Measurements from ENCODE around the gene CDC42EP2. TPM values are rescaled to one million over a fixed set of nuclear protein-coding genes. Genes with fewer than 3 reads are reported as not detected.

Gene CDC42EP2
- total and polyA plus RNA-seq, 4 donors = 2.3 to 20.9 (median 9.8) TPM

GRCh38 chr11:65310736-65311135 lies 3.9 kb upstream of the CDC42EP2 start:
- no peak for DNase-seq
- intact Hi-C loops (cut with DNase I) = no loop called here
- ATAC-seq (ENCODE audit: low FRiP score) = no peak
- H3K36me3 ChIP-seq (ENCODE audit: control insufficient read depth in 1 of 2, insufficient read depth in 2 of 2, low read length in 1 of 2) = no peaks in the 10 kb centered on the region
- WGBS, 2 donors = 64 to 68% methylated on average over 6 of the region's 6 CpGs
- no peaks in the 10 kb centered on the region for H3K27me3 ChIP-seq (ENCODE audit: control insufficient read depth in 1 of 2, insufficient read depth in 2 of 2, low read length in 1 of 2)
- peaks cover 0 to 2% of the 10 kb centered on the region in 2 donors for H3K4me1 ChIP-seq (ENCODE audit: control insufficient read depth in 1 of 2, insufficient read depth in 2 of 2, low read length in 2 of 2)
- H3K9me3 ChIP-seq (ENCODE audit: control insufficient read depth, low read length) = no peaks in the 10 kb centered on the region
- H3K4me3 ChIP-seq (ENCODE audit: low read length in 2 of 2) = no peak overlapping the region
- no peak overlapping the region for H3K27ac ChIP-seq (ENCODE audit: low read depth in 1 of 2, low read length in 2 of 2)

GRCh38 chr11:65311170-65311678 lies 3.4 kb upstream of the CDC42EP2 start:
- DNase-seq (no peak), ATAC-seq (ENCODE audit: low FRiP score) (no peak)
- no peak overlapping the region for H3K27ac ChIP-seq (ENCODE audit: low read depth in 1 of 2, low read length in 2 of 2)
- no peak overlapping the region for H3K4me3 ChIP-seq (ENCODE audit: low read length in 2 of 2)
- H3K4me1 ChIP-seq (ENCODE audit: control insufficient read depth in 1 of 2, insufficient read depth in 2 of 2, low read length in 2 of 2) = peaks cover 0 to 2% of the 10 kb centered on the region in 2 donors
- no peaks in the 10 kb centered on the region for H3K27me3 ChIP-seq (ENCODE audit: control insufficient read depth in 1 of 2, insufficient read depth in 2 of 2, low read length in 1 of 2)
- WGBS, 2 donors = 76 to 83% methylated on average over 5 of the region's 5 CpGs
- no peaks in the 10 kb centered on the region for H3K36me3 ChIP-seq (ENCODE audit: control insufficient read depth in 1 of 2, insufficient read depth in 2 of 2, low read length in 1 of 2)
- intact Hi-C loops (cut with DNase I) = no loop called here
- H3K9me3 ChIP-seq (ENCODE audit: control insufficient read depth, low read length) = no peaks in the 10 kb centered on the region

DNA sequence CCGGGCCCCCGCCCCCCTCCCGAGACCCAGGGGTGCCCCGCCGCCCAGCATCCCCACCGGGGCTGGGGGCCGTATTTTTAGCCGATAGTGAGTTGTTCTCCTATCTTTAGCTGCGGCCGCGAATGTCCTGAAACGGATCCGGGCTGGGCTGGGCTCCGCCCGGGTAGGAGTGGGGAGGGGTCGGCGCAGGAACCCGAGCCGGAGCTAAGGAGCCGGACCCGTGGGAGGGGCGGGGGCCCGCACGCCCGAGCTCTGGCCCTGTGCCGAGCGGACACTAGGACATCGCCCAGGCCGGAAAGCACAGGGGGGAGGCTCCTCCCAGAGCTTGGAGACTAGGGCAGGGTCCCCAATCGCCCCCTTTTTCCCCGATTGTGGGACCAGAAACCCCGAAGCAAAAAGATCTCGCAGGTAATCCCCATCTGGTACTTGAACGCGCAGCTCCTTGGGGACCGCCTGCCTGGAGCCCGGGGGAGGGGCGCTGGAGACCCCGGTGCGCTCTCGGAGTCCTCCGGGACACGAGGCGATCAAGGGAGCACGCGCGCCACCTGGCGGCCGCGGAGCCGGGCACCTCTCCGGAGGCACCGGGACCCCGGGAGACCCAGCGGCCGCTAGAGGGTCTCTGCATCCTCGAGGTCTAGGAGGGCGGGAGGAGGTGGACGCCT lies 669 bp downstream of the CDC42EP2 start:
- Histone ChIP-seq H3K4me1 (ENCODE audit: control insufficient read depth in 1 of 2, insufficient read depth in 2 of 2, low read length in 2 of 2) (peaks cover 0 to 2% of the 10 kb centered on the region in 2 donors), H3K27ac (ENCODE audit: low read depth in 1 of 2, low read length in 2 of 2) (no peak overlapping the region), H3K27me3 (ENCODE audit: control insufficient read depth in 1 of 2, insufficient read depth in 2 of 2, low read length in 1 of 2) (no peaks in the 10 kb centered on the region), H3K4me3 (ENCODE audit: low read length in 2 of 2) (peak overlapping the region; percentile 74 to 82), H3K36me3 (ENCODE audit: control insufficient read depth in 1 of 2, insufficient read depth in 2 of 2, low read length in 1 of 2) (no peaks in the 10 kb centered on the region), H3K9me3 (ENCODE audit: control insufficient read depth, low read length) (no peaks in the 10 kb centered on the region)
- intact Hi-C loops (cut with DNase I) = loop anchor here (1.0 to 5.0 kb wide), 4 partner anchors 40 to 90 kb away; no protein-coding TSS in a partner anchor
- DNase-seq = peak; percentile 84 to 96
- peak; percentile 88 for ATAC-seq (ENCODE audit: low FRiP score)
- WGBS, 2 donors = 1% methylated on average over 55 to 59 of the region's 59 CpGs

- no peaks in the 10 kb centered on the region for H3K9me3 ChIP-seq (ENCODE audit: control insufficient read depth, low read length)
- H3K27me3 ChIP-seq (ENCODE audit: control insufficient read depth in 1 of 2, insufficient read depth in 2 of 2, low read length in 1 of 2) = no peaks in the 10 kb centered on the region
- no peaks in the 10 kb centered on the region for H3K36me3 ChIP-seq (ENCODE audit: control insufficient read depth in 1 of 2, insufficient read depth in 2 of 2, low read length in 1 of 2)
- H3K4me1 ChIP-seq (ENCODE audit: control insufficient read depth in 1 of 2, insufficient read depth in 2 of 2, low read length in 2 of 2) = peaks cover 0 to 2% of the 10 kb centered on the region in 2 donors
- 30 to 33% methylated on average over 8 of the region's 8 CpGs for WGBS, 2 donors
- H3K27ac ChIP-seq (ENCODE audit: low read depth in 1 of 2, low read length in 2 of 2) = no peak overlapping the region
- no peak for DNase-seq
- H3K4me3 ChIP-seq (ENCODE audit: low read length in 2 of 2) = no peak overlapping the region
- no peak for ATAC-seq (ENCODE audit: low FRiP score)
- intact Hi-C loops (cut with DNase I) = loop anchor here (1.0 to 5.0 kb wide), 4 partner anchors 41 to 91 kb away; no protein-coding TSS in a partner anchor
Observed at GRCh38 chr11:65315866-65316226, 1.2 kb downstream of the CDC42EP2 start.

DNA sequence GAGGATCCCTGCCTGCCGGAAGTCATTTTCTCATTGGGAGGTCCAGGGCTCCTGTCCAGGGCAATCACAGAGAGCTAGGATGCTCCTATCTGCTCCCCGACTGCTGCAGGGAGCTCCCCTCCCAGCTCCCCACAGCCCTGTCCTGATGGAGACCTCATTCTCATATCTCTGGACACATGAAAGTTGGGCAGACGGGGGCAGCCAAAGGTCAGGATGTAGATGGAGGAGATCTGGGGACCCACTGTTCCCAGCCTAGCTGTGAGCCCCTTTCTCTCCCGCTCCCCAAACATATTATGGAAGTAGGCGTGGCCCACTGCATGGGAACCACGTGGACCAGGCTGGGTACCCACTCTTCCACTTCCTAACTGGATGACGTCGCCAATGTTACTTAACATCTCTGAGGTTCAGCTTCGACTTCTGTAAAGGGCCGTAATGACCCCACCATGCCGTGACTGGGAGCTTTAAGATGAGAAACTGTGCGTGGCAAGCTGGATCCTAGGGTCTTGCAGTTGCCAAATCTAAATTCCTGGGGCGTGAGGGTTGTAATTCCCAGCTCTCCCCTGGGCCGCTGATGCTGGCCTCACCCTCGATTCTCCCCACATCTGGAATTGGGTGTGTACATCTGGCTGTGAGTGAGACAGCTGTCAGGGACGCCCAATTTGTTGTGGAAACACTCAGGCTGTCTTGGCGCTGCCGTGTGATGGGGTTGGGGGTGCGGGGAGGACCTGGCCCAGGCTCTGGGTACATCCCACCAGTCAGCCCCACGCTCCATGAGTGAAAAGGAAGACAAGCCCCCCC lies 1.8 kb downstream of the CDC42EP2 start:
- DNase-seq (no peak), ATAC-seq (ENCODE audit: low FRiP score) (peak; percentile 12)
- Histone ChIP-seq H3K27ac (ENCODE audit: low read depth in 1 of 2, low read length in 2 of 2) (no peak overlapping the region), H3K27me3 (ENCODE audit: control insufficient read depth in 1 of 2, insufficient read depth in 2 of 2, low read length in 1 of 2) (no peaks in the 10 kb centered on the region), H3K36me3 (ENCODE audit: control insufficient read depth in 1 of 2, insufficient read depth in 2 of 2, low read length in 1 of 2) (no peaks in the 10 kb centered on the region), H3K4me1 (ENCODE audit: control insufficient read depth in 1 of 2, insufficient read depth in 2 of 2, low read length in 2 of 2) (peaks cover 0 to 2% of the 10 kb centered on the region in 2 donors), H3K4me3 (ENCODE audit: low read length in 2 of 2) (no peak overlapping the region), H3K9me3 (ENCODE audit: control insufficient read depth, low read length) (no peaks in the 10 kb centered on the region)
- 63% methylated on average over 20 of the region's 20 CpGs for WGBS, 2 donors
- intact Hi-C loops (cut with DNase I) = loop anchor here in 1 of 2 donors (5.0 kb wide), 1 partner anchor 89 kb away; no protein-coding TSS in a partner anchor

DNA sequence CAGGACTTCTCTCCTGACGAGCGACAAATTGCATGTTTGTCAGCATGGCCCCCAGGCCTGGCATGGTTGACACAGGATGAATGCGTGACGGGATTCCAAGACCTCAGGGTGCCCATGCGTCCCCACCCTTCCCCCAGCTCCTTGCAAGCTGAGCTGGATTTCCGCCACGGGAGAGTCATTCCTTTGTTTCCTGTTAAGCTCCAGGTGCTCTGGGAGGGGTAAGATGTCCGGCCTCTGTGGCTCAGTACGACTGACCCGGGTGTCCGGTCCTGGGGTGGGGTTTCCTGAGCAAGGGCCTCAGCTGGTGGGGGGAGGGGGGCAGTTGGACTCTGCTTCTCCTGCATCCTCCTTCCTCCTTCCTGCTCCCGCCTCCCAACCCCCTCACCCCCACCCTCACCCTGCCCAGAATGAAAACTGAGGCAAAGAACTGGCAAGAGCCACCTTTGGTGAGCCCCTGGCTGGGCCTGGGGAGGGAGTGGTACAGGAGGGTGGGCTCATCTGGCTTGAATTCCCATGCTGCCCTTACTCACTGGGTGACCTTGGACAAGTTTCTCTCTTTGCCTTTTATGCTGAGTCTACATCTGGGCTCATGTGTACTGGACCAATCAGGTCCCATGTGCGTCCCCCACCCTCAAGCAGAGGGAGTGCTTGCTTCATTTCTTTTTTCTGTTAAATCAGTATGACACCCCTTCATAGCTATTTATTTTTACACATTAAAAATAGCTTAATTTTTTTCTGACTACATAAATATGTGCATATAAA lies 2.5 kb downstream of the CDC42EP2 start:
- Histone ChIP-seq H3K4me3 (ENCODE audit: low read length in 2 of 2) (no peak overlapping the region), H3K9me3 (ENCODE audit: control insufficient read depth, low read length) (no peaks in the 10 kb centered on the region), H3K4me1 (ENCODE audit: control insufficient read depth in 1 of 2, insufficient read depth in 2 of 2, low read length in 2 of 2) (peaks cover 0 to 2% of the 10 kb centered on the region in 2 donors), H3K27me3 (ENCODE audit: control insufficient read depth in 1 of 2, insufficient read depth in 2 of 2, low read length in 1 of 2) (no peaks in the 10 kb centered on the region), H3K36me3 (ENCODE audit: control insufficient read depth in 1 of 2, insufficient read depth in 2 of 2, low read length in 1 of 2) (no peaks in the 10 kb centered on the region), H3K27ac (ENCODE audit: low read depth in 1 of 2, low read length in 2 of 2) (no peak overlapping the region)
- ATAC-seq (ENCODE audit: low FRiP score) = no peak
- intact Hi-C loops (cut with DNase I) = loop anchor here in 1 of 2 donors (5.0 kb wide), 1 partner anchor 90 kb away; no protein-coding TSS in a partner anchor
- 76% methylated on average over 11 to 13 of the region's 13 CpGs for WGBS, 2 donors
- DNase-seq = peak; percentile 70 to 81

GRCh38 chr11:65320386-65321075 lies 5.9 kb downstream of the CDC42EP2 start:
- H3K4me1 ChIP-seq (ENCODE audit: control insufficient read depth in 1 of 2, insufficient read depth in 2 of 2, low read length in 2 of 2) = no peaks in the 10 kb centered on the region
- no peak for ATAC-seq (ENCODE audit: low FRiP score)
- 87% methylated on average over 22 of the region's 22 CpGs for WGBS, 2 donors
- intact Hi-C loops (cut with DNase I) = no loop called here
- H3K4me3 ChIP-seq (ENCODE audit: low read length in 2 of 2) = no peak overlapping the region
- no peak for DNase-seq
- no peaks in the 10 kb centered on the region for H3K27me3 ChIP-seq (ENCODE audit: control insufficient read depth in 1 of 2, insufficient read depth in 2 of 2, low read length in 1 of 2)
- H3K9me3 ChIP-seq (ENCODE audit: control insufficient read depth, low read length) = no peaks in the 10 kb centered on the region
- no peaks in the 10 kb centered on the region for H3K36me3 ChIP-seq (ENCODE audit: control insufficient read depth in 1 of 2, insufficient read depth in 2 of 2, low read length in 1 of 2)
- no peak overlapping the region for H3K27ac ChIP-seq (ENCODE audit: low read depth in 1 of 2, low read length in 2 of 2)

DNA sequence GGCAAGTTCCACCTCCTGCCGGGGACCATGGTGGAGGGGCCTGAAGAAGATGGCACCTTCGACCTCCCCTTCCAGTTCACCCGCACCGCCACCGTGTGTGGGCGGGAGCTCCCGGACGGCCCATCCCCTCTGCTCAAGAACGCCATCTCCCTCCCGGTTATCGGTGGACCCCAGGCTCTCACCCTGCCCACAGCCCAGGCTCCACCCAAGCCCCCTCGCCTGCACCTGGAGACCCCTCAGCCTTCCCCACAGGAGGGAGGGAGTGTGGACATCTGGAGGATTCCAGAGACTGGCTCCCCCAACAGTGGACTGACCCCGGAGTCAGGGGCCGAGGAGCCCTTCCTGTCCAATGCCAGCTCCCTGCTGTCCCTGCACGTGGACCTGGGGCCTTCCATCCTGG lies 6.4 kb downstream of the CDC42EP2 start:
- Histone ChIP-seq H3K9me3 (ENCODE audit: control insufficient read depth, low read length) (no peaks in the 10 kb centered on the region), H3K27me3 (ENCODE audit: control insufficient read depth in 1 of 2, insufficient read depth in 2 of 2, low read length in 1 of 2) (no peaks in the 10 kb centered on the region), H3K4me1 (ENCODE audit: control insufficient read depth in 1 of 2, insufficient read depth in 2 of 2, low read length in 2 of 2) (no peaks in the 10 kb centered on the region), H3K27ac (ENCODE audit: low read depth in 1 of 2, low read length in 2 of 2) (no peak overlapping the region), H3K4me3 (ENCODE audit: low read length in 2 of 2) (no peak overlapping the region), H3K36me3 (ENCODE audit: control insufficient read depth in 1 of 2, insufficient read depth in 2 of 2, low read length in 1 of 2) (no peaks in the 10 kb centered on the region)
- ATAC-seq (ENCODE audit: low FRiP score) (no peak), DNase-seq (no peak)
- 90 to 92% methylated on average over 15 of the region's 15 CpGs for WGBS, 2 donors
- intact Hi-C loops (cut with DNase I) = no loop called here

Data from aorta (tissue), 5 donors.